Measurements from ENCODE around the gene IRX2. TPM values are rescaled to one million over a fixed set of nuclear protein-coding genes. Genes with fewer than 3 reads are reported as not detected.
A peak's percentile ranks its signal among the peaks of the same experiment; 100 is the strongest.

Gene IRX2
- total and polyA plus RNA-seq, 8 donors = 32.4 to 72.0 (median 63.3) TPM

DNA sequence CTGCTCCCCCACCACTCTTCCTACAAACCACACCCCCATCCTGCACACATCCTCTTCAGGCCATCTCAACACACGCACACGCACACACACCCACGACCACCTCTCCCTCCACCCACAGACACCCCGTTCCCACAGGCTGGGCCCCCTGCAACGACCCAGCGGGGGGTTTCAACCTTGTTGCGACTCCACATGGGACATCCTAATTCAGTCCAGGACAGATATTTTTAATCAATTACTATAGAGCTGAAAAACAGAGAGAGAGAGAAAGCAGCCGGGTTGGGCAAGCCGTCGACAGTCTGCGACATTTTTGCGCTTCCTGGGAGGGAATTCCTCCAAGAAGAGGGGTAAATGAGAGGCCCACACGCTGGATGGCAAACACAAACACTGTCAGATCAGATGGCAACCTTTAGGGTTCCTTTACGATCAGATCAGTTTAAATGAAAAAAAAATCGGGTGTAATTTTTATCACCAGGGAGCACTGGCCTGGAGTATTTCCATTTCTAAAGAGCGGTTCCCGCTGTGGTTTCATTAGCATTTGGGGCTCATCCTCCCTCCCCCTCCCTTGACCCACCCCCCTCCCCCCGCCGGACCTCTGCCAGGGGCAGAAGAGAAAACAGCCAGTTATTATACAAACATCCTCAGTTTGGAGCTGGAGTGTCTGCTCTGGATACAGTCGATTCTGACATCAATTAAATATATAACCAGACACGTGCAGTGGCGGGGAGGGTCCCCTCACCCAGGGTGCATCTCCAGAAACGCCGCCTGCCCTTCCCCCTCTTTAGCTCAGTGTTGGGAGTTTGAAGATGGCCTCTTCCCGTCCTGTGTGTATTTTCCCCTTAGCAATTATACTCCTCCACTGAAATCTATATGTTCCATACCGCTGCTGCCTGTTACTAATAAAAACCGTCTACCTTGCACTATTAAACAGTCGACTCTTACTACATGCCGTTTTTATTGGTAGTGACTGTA lies 2.3 kb upstream of the IRX2 start:
- TF ChIP-seq, protein P1, sequence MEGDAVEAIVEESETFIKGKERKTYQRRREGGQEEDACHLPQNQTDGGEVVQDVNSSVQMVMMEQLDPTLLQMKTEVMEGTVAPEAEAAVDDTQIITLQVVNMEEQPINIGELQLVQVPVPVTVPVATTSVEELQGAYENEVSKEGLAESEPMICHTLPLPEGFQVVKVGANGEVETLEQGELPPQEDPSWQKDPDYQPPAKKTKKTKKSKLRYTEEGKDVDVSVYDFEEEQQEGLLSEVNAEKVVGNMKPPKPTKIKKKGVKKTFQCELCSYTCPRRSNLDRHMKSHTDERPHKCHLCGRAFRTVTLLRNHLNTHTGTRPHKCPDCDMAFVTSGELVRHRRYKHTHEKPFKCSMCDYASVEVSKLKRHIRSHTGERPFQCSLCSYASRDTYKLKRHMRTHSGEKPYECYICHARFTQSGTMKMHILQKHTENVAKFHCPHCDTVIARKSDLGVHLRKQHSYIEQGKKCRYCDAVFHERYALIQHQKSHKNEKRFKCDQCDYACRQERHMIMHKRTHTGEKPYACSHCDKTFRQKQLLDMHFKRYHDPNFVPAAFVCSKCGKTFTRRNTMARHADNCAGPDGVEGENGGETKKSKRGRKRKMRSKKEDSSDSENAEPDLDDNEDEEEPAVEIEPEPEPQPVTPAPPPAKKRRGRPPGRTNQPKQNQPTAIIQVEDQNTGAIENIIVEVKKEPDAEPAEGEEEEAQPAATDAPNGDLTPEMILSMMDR (IDR thresholded peaks at IDR 0.05) = no peak
- Histone ChIP-seq H3K27ac (peak overlapping the region in 1 of 2 donors; percentile 88), H3K36me3 (no peaks in the 10 kb centered on the region), H3K4me1 (peaks cover 0 to 10% of the 10 kb centered on the region in 2 donors), H3K4me3 (peak overlapping the region in 1 of 2 donors; percentile 36), H3K27me3 (peaks cover 81 to 99% of the 10 kb centered on the region in 2 donors), H3K9me3 (no peaks in the 10 kb centered on the region)
- DNase-seq (no peak), ATAC-seq (no peak)
- intact Hi-C loops (cut with DNase I) = loop anchor here in 1 of 2 donors (5.0 kb wide), 1 partner anchor 844 kb away; the partner anchor contains the start of gene IRX1

GRCh38 chr5:2752821-2753439 lies 1.5 kb upstream of the IRX2 start:
- peak in 1 of 4 donors; percentile 75 for DNase-seq

DNA sequence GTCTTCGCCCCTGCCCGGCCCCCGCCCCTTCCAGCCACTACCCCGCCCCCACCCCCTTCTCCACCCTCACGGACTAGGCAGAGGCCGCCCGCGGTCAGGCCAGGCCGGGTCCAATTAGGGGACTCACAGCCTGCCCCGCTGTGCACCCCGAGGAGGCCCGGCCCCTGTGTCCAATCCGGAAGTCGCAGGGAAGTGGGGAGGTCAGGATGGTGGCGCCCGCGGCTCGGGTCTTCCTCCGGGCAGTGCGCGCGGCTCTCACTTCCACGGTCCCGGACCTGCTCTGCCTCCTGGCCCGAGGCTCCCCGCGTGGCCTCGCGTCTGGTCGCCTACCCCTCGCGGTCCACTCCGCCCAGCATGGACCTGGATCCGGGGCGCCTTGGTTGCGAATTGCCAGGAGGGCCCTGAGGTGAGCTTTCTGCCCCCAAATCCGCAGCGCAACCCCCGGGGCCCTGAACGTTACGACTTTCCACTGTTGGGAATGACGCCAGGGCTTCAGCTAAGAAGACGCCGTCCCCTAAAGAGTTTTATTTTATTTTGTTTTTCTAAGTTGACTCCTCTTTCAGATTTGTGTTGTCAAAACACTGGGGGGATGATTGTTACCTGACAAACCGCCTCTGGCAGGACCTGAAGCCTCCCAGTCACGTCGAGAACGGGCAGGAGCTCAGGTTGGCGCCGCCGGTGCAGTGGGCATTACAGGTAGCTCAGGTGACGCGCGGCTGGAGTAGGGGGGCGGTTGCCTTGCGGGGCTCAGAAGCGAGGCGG lies 763 bp upstream of the IRX2 start:
- Histone ChIP-seq H3K9me3 (no peaks in the 10 kb centered on the region), H3K36me3 (no peaks in the 10 kb centered on the region), H3K27me3 (peaks cover 90 to 99% of the 10 kb centered on the region in 2 donors), H3K4me1 (peaks cover 0 to 10% of the 10 kb centered on the region in 2 donors), H3K4me3 (peak overlapping the region; percentile 36 to 37), H3K27ac (peak overlapping the region; percentile 76 to 88)
- ATAC-seq (peak; percentile 38), DNase-seq (peak in 1 of 4 donors; percentile 87)
- TF ChIP-seq, protein P1 (IDR thresholded peaks at IDR 0.05) = no peak
- intact Hi-C loops (cut with DNase I) = loop anchor here in 1 of 2 donors (5.0 kb wide), 1 partner anchor 845 kb away; the partner anchor contains the start of gene IRX1

More at GRCh38 chr5:2752821-2753439, 1.5 kb upstream of the IRX2 start:
- Histone ChIP-seq H3K4me1 (peaks cover 0 to 10% of the 10 kb centered on the region in 2 donors), H3K36me3 (no peaks in the 10 kb centered on the region), H3K4me3 (peak overlapping the region; percentile 36 to 37), H3K9me3 (no peaks in the 10 kb centered on the region), H3K27ac (peak overlapping the region; percentile 76 to 88), H3K27me3 (peaks cover 90 to 99% of the 10 kb centered on the region in 2 donors)
- peak; percentile 0 for ATAC-seq
- TF ChIP-seq, protein P1 (IDR thresholded peaks at IDR 0.05) = no peak
- intact Hi-C loops (cut with DNase I) = loop anchor here in 1 of 2 donors (5.0 kb wide), 1 partner anchor 844 kb away; the partner anchor contains the start of gene IRX1

- Histone ChIP-seq H3K36me3 (no peaks in the 10 kb centered on the region), H3K27me3 (peaks cover 88 to 99% of the 10 kb centered on the region in 2 donors), H3K4me3 (peak overlapping the region; percentile 33 to 42), H3K4me1 (peaks cover 0 to 6% of the 10 kb centered on the region in 2 donors), H3K9me3 (no peaks in the 10 kb centered on the region), H3K27ac (peak overlapping the region; percentile 73 to 76)
- DNase-seq (peak in 1 of 4 donors; percentile 80), ATAC-seq (no peak)
- TF ChIP-seq, protein P1 (IDR thresholded peaks at IDR 0.05) = no peak
- intact Hi-C loops (cut with DNase I) = loop anchor here in 1 of 2 donors (5.0 kb wide), 1 partner anchor 846 kb away; the partner anchor contains the start of gene IRX1
Observed at GRCh38 chr5:2750758-2751464, 566 bp downstream of the IRX2 start.
